Effector CD4-positive, alpha-beta T cell (primary cell): ENCODE data around the gene METTL16.
A peak's percentile ranks its signal among the peaks of the same experiment; 100 is the strongest.
"Not testable (repeated sequence)": the region's sequence is repeated elsewhere in the genome, so short reads cannot be mapped to it uniquely, and the experiment has no call there.

ENCODE experiments used
- DNase-seq: peaks from one replicate; pipeline ENCODE4 v3.0.0-alpha.2; 2020
- total RNA-seq: gene quantifications from one replicate; lab custom pipeline; 2026; lab: John Stamatoyannopoulos, UW

Gene METTL16, protein sequence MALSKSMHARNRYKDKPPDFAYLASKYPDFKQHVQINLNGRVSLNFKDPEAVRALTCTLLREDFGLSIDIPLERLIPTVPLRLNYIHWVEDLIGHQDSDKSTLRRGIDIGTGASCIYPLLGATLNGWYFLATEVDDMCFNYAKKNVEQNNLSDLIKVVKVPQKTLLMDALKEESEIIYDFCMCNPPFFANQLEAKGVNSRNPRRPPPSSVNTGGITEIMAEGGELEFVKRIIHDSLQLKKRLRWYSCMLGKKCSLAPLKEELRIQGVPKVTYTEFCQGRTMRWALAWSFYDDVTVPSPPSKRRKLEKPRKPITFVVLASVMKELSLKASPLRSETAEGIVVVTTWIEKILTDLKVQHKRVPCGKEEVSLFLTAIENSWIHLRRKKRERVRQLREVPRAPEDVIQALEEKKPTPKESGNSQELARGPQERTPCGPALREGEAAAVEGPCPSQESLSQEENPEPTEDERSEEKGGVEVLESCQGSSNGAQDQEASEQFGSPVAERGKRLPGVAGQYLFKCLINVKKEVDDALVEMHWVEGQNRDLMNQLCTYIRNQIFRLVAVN
- total RNA-seq, result 55.7 reads per million, percentile 71 among the genes with 10 or more reads in this experiment

GRCh38 chr17:2511462-2512369, at the start of gene METTL16:
Gene METTL16, minus strand, starts transcription at chr17:2511888. Its CDS starts 9,557 bp downstream, at chr17:2502331.
- peak; percentile 98 for DNase-seq

DNA sequence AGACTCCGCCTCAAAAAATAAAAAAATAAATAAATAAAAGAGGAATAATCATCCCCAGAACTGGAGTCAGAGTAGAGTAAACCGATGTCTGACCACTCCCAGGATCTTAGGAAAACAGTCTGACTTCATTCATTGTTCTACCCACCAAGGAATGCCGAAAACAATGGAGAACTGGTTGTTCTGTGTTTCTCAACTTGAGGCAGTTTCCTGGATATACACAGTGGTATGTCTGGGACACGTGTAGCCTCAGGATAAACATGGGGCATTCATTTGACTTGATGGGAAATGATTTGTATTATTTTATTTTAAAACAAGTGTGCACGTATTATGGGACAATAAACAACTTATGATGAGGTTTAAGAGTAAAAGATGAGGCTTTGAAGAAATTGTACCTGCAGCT, 49.0 kb upstream of the METTL16 start:
- DNase-seq, result no peak

GRCh38 chr17:2551928-2552327, 40.2 kb upstream of the METTL16 start:
- DNase-seq, result no peak

- no peak for DNase-seq
Measured at GRCh38 chr17:2551493-2551892, 39.8 kb upstream of the METTL16 start.

GRCh38 chr17:2549392-2550211, 37.9 kb upstream of the METTL16 start:
- DNase-seq, result no peak

DNA sequence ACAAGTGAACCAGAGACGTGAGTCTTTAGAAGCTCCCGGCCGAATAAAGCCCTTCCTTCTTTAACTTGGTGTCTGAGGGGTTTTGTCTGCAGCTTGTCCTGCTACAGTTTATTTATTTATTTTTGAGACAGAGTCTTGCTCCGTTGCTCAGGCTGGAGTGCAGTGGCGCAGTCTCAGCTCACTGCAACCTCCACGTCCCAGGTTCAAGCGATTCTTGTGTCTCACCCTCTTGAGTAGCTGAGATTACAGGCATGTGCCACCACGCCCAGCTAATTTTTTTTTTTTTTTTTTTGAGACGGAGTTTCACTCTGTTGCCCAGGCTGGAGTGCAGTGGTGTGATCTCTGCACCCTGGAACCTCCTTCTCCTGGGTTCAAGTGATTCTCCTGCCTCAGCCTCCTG, 36.3 kb upstream of the METTL16 start:
- DNase-seq, result not testable (repeated sequence)

DNA sequence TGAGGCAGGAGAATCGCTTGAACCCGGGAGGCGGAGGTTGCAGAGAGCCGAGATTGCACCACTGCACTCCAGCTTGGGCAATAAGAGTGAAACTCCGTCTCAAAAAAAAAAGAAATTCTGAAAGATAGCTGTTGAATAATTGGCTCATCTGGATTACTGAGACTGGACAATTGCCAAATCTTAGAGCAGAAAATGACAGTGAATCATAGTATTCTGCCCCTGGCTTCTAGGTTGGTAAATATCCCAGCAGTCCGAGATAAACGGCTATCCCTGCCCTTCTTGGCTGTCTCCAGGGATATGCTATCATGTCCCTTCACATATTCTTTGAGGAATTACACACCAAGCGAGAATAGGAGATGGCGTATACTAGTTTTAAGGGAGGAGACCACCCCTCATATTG, 35.5 kb upstream of the METTL16 start:
- no peak for DNase-seq

DNA sequence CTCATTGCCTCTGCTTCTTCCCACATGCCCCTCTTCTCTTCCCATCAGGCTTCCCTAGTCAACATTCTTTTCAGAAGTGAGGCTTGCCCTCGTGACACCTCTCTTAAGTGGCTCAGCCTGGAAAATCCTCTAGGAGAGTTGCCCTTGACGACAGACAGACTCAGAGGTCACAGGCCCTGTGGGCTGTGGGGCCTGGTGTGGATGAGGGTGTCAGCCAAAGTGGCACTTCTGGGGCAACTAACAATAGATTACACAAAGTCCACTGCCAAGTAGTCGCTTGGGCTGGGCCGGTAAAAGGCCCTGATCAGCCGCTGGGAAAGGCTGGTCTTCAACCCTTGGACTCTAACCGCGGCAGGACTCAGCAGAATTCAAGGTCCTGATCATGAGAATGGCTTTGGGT, 33.7 kb upstream of the METTL16 start:
- DNase-seq, result no peak

DNA sequence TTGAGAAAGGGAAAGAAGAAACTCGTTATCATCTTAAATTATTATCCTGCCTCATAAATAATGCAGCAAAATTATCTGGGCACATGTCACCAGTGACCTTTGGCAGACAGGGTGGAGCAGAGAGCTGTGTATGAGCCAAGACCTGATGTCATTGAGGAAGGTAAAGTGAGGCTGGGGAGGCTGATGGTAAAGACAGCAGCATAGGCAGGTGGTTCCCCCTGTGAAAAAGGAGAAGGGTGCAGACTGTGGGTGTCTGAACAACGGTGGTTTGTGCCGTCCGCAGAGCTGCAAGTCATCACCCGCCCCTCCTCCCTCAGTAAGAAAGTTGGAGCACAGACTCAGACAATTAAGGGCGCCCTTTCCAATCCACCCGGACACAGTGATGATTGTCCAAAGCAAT, 30.8 kb upstream of the METTL16 start:
- no peak for DNase-seq

- no peak for DNase-seq
Measured at GRCh38 chr17:2542056-2542455, 30.4 kb upstream of the METTL16 start.

DNA sequence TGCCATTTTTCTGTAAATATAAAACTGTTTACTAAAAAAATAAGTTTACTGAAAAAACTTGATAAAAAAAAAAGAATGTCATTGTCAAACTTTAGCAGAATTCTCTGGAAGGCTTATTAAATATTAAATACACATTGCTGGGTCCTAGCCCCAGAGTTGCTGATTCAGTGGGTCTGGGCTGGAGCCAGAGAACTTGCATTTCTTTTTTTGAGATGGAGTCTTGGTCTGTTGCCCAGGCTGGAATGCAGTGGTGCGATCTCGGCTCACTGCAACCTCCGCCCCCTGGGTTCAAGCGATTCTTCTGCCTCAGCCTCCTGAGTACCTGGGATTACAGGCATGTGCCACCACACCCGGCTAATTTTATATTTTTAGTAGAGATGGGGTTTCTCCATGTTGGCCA, 25.9 kb upstream of the METTL16 start:
- not testable (repeated sequence) for DNase-seq

DNA sequence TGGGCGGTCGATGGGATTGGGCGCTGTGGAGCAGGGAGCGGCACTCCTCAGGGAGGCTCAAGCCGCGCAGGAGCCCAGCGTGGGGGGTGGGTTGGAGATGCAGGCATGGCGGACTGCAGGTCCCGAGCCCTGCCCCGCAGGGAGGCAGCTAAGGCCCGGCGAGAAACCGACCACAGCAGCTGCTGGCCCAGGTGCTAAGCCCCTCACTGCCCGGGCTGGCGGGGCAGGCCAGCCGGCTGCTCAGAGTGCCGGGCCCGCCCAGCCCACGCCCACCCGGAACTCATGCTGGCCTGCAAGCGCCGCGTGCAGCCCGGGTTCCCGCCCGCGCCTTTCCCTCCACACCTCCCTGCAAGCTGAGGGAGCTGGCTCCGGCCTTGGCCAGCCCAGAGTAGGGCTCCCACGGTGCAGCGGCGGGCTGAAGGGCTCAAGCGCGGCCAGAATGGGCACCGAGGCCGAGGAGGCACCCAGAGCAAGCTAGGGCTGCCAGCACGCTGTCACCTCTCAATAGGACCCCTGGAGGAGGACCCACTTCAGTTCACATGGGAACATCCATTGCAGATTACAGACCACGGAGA, 20.5 kb upstream of the METTL16 start:
- no peak for DNase-seq

DNA sequence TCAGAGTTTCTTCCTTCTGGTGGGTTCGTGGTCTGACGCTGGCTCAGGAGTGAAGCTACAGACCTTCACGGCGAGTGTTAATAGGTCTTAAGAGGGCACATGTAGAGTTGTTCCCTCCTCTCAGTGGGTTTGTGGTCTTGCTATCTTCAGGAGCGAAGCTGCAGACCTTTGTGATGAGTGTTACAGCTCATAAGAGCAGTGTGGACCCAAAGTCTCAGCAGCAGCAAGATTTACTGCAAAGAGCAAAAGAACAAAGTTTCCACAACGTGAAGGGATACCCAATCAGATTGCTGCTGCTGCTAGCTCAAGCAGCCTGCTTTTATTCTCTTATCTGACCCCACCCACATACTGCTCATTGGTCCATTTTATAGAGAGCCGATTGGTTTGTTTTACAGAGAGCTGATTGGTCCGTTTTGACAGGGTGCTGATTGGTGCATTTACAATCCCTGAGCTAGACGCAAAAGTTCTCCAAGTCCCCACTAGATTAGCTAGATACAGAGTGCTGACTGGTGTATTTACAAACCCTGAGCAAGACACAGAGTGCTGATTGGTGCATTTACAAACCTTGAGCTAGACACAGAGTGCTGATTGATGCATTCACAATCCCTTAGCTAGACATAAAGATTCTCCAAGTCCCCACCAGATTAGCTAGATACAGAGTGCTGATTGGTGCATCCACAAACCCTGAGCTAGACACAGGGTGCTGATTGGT, 19.7 kb upstream of the METTL16 start:
- not testable (repeated sequence) for DNase-seq

GRCh38 chr17:2521775-2522410, 10.2 kb upstream of the METTL16 start:
- DNase-seq, result not testable (repeated sequence)

DNA sequence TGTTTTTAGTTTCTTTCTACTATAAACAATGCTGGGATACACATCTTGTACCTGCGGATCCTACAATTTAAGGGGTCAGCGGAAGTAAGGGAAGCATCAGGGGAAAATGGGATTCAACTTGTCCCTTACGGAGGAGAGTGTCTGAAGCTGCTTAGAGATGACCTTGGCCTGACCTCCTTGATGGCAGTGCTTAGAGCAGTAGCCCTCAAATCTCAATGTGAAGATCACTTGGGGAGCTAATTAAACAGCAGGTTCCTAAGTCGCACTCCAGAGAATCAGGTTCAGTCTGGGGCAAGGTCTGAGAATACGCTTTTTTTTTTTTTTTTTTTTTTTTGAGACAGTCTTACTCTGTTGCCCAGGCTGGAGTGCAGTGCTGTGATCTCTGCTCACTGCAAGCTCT, 9.6 kb upstream of the METTL16 start:
- no peak for DNase-seq

- DNase-seq, result no peak
Measured at GRCh38 chr17:2517539-2517938, 5.9 kb upstream of the METTL16 start.

DNA sequence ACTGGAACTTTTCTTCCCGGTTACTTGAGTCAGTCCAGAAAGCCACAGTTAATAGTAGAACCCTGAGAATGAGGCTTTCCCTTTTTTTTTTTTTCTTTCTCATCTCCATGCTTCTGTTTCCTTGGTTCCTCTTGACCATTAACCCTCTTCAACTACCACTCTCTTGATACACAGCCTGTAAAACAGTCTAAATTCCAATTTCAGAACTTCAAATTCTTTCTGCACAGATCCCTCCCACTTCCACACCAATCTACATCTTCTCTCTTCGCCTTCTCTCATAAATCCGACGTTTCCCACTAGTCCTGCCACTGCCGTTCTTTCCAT, 588 bp downstream of the METTL16 start:
- no peak for DNase-seq

DNA sequence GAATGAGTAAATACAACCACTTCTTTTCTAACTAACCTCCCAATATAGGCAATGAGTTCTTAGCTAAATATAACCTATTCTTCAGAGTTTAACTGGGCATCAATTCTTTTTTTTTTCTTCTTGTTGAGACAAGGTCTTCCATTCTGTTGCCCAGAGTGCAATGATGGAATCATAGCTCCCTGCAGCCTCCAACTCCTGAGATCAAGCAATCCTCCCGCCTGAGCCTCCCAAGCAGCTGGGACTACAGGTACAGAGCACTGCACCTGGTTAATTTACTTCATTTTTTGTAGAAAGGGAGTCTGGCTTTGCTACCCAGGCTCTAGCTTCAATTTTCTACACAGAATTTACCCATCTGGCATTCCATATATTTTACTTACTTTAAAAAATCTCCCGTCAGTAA, 1.1 kb downstream of the METTL16 start:
- DNase-seq, result no peak

DNA sequence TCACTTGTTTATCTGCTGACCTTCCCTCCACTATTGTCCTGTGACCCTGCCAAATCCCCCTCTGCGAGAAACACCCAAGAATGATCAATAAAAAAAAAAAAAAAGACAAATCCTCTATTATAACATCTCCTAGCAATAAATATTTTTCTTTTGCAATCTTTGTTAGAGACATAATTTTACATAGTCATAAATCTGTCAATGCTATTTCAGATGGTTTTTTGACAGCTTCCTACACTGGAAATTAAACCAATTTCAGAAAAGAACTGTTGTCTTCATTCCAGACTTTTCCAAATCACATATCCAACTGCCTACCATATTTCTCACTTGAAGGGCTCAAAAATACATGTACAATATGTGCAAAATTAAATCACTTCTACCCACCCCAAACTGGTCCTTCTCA, 3.7 kb downstream of the METTL16 start:
- no peak for DNase-seq

- not testable (repeated sequence) for DNase-seq
Measured at GRCh38 chr17:2507015-2507414, 4.7 kb downstream of the METTL16 start.

GRCh38 chr17:2503627-2504026, 8.1 kb downstream of the METTL16 start:
- no peak for DNase-seq
